Cardiac septum (tissue), 1 donor: ENCODE measurements around the gene PITPNC1. TPM values are rescaled to one million over a fixed set of nuclear protein-coding genes. Genes with fewer than 3 reads are reported as not detected.
"Not testable (repeated sequence)": the region's sequence is repeated elsewhere in the genome, so short reads cannot be mapped to it uniquely, and the experiment has no call there.

ENCODE experiments used
- DNase-seq: peaks from one replicate; pipeline ENCODE4 v3.0.0-alpha.2; 2020; ENCODE audit warnings: low spot score
- intact Hi-C: fragments of 100-400 bp; cut with DNase I; formaldehyde crosslinking; loops from one replicate; pipeline ENCODE4 v1.14.0; 2022
- total RNA-seq: library from RNA; stranded (reverse); fragmentation: NEBNext Ultra II Directional; extraction: Animal tissue kit (Norgen Biotek cat#: 25700); gene quantifications from one replicate; pipeline ENCODE4 v1.2.1, GENCODE V29; 2021
- donor health status: DM: no; HTN: no; CAD: no.

The PITPNC1 gene
- total RNA-seq, 1 donor from 2014 or later: 12.5 TPM

DNA sequence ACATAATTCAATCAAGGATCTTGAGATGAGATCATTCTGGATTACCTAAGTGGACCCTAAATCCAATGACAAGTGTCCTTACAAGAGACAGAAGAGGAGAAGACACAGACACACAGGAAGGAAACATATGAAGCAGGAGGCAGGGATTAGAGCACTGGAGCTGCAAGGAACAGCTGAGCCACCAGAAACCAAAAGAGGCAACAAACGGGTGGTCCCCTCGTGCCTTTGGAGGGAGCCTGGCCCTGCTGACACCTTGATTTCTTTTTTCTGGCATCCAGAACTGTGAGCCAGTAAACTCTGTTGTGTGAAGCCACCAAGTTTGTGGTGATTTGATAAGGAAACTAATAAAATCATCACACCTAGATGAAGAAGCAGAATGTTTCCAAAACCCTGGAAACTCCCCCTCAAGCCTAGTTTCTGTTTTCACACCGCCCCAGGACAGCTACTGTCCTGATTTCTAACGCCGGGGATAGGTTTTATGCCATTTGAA lies 115.2 kb downstream of the PITPNC1 start:
- intact Hi-C loops: no loop called here

DNA sequence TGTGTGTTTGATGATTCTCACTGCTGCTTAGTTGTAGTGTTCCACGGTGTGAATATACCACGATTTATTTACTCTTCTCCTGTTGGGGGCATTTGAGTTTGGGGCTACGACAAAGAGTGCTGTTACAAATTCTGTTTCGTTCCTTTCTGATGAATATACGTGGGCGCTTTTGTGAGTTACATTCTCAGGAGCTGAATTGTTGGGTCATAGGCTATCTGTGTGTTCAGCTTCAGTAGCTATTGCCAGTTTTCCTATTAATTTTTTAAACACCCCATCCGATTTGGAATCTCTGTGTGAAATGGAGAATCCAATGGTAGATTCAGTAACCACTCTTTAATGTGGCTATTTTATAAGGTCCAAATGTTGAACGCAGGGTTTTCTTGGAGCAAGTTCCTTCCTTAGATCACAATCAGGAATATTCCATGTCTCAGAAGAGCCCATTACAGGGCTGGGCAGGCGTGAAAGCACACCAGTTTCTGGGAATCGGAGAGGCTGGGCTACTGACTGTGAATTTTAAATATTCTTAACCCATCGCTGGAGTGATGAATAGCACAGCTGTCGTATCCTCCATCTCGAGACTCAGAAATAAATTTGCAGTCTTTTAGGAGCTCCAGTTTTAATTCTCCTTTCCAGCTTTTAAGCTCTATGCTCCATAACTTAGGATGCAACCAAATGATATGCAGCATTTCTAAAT lies 115.9 kb downstream of the PITPNC1 start:
- intact Hi-C loops: no loop called here
- no peak for DNase-seq

More for the DNA sequence above, 115.2 kb downstream of the PITPNC1 start:
- no peak for DNase-seq

DNA sequence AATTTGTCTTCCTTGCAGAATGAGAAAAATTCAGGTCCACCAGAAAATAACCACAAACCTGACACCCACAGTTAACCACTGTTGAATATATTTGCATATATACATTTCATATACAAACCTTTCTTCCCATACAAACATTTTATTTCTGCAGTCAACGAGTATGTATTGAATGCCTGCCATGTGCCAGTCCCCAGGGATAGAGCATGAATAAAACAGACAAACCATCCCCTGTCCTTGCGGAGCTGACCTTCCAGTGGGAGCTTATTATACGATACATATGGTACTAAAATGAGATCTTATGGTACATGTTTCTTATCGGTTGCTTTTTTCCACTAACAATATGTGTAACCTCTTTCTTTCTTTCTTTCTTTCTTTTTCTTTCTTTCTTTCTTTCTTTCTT lies 116.7 kb downstream of the PITPNC1 start:
- no peak for DNase-seq
- intact Hi-C loops: no loop called here

DNA sequence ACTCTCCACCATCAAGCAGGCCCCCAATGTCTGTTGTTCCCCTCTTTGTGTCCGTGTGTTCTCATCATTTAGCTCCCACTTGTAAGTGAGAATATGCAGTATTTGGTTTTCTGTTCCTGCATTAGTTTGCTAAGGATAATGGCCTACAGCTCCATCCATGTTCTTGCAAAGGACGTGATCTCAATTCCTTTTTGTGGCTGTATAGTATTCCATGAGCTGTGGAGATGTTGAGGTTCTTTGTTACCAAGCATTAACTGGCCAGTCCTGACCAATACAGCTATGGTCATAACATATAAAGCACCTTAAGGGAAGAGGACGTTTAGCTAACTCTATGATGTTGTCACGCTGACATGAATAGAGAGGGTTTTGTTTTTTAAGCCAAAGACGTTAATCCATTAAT lies 118.5 kb downstream of the PITPNC1 start:
- DNase-seq, intact Hi-C loops: not testable (repeated sequence)

DNA sequence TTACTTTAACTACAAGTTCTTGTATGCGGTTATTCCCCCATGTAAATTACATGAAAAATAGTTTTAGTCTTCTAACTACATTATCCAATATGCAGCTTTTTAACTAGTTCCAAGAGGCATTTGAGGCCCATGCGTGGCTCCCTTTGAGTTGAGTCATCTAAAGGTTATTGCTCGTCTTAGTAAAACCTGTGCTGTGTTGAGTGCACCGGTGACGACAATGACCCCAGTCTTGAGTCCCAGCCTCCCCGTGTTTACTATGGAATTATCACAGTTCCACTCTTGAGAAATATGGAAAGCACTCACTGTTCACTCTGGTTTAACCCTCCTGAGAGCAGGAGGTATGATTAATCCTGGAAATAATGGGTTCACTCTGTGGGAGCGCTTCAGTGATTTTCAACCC lies 119.2 kb downstream of the PITPNC1 start:
- intact Hi-C loops: no loop called here
- no peak for DNase-seq

DNA sequence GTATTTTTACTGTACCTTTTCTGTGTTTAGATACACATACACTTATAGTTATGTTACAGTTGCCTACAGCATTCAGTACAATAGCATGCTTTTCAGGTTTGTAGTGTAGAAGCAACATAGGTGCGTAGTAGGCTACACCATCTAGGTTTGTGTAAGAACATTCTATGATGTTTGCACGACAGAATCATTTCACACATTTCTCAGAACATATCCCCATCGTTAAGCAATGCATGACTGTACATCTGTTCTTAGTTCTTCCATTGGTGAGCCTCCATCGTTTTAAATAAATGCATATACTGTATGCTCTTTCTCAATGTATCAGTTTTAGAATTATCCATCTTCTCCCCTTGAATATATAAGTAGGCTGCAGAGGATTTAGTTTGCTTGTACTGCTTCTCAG lies 122.6 kb downstream of the PITPNC1 start:
- no peak for DNase-seq
- intact Hi-C loops: no loop called here

DNA sequence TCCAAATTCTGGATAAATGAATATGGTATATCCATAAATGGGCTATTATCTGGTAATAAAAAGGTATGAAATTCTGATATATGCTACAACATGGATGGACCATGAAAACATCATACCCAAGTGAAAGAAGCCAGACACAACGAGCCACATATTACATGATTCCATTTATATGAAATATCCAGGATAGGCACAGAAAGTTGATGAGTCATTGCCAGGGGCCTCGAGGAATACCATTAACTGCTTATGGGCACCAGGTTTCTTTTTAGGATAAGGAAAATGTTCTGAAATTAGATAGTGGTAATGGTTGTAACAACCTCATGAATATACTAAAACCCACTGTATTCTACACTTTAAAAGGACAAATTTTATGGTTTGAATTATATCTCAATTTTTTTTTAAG lies 123.2 kb downstream of the PITPNC1 start:
- intact Hi-C loops: no loop called here
- no peak for DNase-seq

DNA sequence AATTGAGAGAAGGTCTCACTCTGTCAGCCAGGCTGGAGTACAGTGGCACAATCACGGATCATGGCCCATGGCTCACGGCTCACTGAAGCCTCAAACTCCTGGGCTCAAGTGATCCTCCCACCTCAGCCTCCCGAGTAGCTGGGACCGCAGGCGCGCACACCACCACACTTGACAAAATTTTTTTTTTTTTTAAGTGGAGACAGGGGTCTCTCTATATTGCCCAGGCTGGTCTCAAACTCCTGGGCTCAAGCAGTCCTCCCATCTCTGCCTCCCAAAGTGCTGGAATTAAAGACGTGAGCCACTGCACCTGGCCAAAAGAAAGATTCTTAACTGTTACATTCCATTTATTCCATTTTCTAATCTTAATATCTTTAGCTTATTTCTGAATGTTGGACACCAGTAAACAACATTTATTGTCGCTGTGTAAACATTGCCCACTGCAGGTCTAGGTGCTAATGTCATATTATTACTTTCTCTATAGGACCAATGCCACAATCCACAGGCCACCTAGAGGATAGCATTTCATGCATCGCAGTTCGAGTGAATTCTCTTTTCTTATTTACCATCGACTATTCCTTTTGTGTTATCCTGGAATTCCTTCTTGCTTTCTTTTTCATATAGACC lies 123.7 kb downstream of the PITPNC1 start:
- DNase-seq: no peak
- intact Hi-C loops: no loop called here

DNA sequence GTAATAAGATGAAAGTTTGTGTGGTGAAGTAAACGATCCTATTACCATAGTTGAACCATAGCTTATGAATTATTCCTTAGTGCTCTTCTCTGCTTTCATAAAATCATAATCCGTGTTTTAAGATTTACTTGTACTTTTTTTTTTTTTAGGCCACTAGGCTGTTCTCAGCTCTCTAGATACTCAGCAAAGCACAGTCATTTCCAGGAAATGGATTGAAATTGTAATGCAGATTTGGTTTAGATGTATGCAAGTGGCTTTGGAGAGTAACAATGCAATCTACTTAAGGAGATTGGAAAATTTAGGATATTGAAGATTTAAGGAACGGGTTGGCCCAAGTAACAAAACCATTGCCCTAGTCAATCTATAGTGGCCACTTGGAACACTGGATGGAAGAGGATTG lies 125.1 kb downstream of the PITPNC1 start:
- intact Hi-C loops: no loop called here
- no peak for DNase-seq

DNA sequence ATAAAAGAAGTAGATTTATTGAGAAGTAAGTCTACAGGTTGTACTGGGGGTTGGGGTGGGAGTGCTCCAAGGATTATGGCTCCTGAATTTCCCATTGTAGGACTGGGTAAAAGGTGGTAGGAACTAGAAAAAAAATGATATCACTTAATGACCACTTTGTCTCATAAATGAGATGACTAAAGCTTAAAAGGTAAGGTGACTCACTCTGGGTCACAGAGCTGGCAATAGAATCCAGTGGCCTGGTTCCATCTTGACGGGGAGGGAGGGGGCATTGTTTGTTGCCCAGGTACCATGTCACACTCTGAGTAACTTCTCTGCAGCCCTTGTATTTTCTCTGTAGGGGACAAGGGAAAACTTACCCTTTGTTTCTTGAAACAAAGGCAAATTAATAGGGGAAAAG lies 126.1 kb downstream of the PITPNC1 start:
- DNase-seq: no peak
- intact Hi-C loops: no loop called here

DNA sequence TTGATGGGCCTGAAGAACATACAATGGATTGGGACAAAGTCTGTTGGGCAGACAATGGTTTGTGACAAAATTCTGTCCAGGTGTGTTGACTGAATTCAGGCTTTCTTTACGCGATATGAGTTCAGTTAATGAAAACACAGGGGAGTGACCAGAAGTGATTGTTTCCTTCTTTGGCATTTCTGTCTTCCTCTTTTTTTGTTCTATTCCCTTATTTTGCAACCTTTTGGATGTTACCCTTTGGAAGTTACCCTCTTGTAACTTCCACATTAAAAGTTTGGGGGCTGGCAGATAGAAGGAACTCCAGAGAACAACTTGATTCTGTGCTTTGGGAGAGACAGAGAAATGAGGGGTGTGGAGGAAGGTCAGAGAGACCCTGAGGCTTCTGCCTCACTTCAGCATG lies 126.7 kb downstream of the PITPNC1 start:
- no peak for DNase-seq
- intact Hi-C loops: no loop called here

DNA sequence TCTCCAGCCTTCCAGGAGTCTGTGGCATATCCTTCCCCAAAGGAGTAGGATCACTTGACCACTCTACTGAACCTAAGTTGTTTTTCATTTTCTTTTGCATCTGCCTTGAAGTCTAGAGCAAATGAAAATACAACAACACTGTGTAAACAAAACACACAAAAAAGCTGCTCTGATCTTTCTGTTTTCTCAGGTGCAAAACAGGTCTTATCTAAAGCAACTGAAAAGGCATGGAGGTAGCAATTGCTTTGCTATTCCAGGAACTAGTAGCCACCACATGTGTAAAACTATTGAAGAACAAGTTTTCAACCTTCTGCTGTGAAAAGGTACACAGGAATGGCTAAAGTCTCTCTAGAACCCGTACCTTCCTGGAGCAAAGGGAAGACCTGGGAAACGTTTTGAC lies 127.1 kb downstream of the PITPNC1 start:
- no peak for DNase-seq
- intact Hi-C loops: no loop called here

DNA sequence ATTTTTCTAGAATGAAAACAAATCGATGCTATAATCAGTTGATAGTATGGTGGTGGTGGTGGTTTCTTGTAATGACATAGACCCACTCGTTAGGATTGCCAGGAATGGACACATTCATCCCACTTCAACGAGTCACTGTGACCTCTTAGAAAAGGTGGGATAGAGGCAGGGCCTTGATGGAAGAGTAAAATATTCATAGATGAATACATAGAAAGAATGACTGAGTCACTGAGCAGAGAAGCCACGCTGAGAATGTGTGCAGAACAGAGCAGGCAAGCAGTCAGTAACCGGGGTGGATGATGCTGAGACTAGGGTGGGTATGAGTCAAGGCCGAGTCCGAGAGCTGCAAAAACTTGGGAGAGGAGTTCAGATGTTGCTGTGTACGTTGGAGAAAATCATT lies 129.9 kb downstream of the PITPNC1 start:
- intact Hi-C loops: no loop called here
- no peak for DNase-seq

DNA sequence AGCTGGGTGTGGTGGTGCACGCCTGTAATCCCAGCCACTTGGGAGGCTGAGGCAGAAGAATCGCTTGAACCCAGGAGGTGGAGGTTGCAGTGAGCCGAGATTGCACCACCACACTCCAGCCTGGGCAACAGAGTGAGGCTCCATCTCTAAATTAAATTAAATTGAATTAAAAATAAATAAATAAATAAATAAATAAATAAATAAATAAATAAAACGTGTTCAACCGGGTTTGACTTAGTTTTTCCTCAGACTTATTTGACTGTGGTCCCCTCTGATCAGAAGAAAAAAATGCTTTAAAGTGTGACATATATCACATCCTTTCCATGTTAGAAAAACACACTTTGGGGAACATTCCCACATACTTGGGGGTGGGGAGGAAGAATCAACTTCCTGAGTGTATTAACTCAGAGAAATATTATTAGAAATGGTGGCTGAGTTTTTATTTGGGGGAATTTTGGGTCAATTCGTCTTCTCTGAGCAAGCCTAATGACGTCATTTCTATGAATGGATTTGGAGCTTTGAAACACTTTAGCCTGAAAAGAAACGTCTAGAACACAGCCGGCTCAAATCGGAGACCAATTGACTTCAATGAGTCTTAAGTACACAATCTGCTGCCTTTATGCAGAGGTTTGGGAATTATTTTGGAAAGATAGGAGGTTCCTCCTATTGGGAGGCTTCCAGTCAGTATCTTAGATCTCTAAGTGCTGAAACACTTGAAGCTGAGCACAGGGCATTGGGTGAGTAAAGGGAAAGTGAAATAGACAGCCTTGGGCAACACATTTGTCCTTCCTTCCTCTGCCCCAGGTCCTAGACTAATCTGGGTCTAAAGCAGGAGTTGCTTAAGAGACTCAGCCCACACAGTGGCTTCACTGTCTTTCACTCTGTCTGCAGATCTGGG lies 132.6 kb downstream of the PITPNC1 start:
- no peak for DNase-seq
- intact Hi-C loops: no loop called here

DNA sequence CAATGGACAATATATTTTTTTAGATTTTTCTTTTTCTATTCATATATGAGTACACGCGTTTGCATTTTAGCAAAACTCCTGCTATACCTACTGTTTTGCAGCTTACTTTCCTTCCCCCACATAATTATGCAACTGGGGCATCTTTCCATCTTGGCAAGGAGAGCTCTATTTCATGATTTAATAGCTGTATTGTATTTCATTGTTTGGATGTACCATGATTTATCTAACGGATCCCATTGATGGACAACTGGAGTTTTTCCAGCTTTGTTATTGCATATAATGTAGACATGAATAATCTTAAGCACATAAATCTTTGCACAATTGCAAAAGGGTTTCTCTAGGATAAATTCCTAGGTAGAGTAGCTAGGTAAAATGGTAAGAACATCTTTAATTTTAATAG lies 133.9 kb downstream of the PITPNC1 start:
- no peak for DNase-seq
- intact Hi-C loops: no loop called here

DNA sequence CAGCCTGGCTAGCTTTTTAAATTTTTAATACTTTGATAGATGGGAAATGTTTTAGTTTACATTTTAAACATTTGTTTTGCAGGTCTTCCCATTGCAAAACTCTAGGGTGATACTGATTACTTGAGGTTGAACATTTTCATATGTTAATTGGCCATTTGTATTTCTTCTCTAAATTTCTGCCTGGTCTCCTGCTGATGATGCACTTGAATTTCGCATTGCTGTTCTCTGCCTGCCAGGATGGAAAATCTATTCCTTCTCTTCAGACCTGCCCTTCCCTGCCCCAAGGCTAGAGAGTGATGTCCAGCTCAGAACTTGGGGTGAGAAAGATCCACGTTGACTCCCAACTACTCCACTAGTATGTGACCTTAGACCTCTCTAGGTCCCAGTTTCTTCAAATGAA lies 134.7 kb downstream of the PITPNC1 start:
- intact Hi-C loops: no loop called here

DNA sequence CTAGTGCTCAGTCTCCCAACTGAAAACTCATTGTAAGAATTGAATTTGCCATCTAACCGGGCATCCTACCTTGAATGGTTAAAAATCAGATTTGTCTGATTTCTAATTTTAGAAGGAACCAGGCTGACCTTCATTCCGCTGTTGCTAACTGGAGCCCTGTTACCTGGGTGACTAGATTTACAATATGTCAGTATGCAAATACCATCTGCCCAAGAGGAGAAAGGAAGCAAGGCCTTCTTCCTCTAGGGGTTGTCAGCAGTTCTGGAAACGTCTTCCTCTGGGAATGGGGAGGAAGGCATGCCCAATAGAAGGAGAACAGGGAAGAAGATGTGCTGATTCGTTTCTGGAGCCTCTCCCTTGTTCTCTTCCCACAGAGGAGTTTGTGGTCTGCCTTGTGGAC lies 137.9 kb downstream of the PITPNC1 start:
- intact Hi-C loops: no loop called here
- no peak for DNase-seq

More for the DNA sequence above, 134.7 kb downstream of the PITPNC1 start:
- no peak for DNase-seq

DNA sequence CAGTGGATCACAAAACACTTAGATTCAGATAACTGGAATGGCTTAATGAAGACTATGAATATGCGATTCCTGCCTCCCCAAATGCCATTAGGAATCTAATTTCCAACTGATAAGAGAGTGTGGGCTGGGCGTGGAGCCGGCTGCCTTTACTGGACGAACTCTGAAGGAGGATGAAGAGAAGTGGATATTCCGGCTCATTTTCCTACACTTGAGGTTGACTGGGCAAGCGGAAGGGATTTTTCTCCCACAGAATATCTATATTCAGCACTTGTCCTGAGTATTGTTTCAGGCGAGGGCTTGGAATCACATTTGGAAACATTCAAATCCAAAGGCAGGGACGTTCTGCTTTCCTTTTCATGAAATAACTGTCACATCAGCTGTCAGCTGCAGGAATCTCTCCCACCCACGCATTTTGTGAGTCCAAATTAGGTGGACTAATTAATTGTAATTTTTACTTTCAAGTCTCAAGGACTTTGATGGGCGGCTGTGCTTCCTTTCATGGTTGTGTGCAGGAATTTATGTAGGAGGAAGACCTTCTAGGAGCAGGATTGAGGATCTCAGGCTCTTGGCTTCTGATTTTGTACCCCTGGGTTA lies 138.5 kb downstream of the PITPNC1 start:
- no peak for DNase-seq
- intact Hi-C loops: no loop called here

DNA sequence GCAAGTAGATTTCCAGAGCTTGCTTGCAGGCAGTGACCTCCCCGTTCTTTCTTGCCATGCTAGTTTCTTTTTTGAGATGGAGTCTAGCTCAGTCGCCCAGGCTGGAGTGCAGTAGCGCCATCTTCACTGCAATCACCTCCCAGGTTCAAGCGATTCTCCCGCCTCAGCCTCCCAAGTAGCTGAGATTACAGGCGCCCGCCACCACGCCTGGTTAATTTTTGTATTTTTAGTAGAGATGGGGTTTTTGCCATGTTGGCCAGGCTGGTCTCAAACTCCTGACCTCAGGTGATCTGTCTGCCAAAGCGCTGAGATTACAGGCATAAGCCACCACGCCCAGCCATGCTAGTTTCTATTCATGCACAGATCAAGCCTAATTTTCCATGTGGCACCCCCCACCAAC lies 139.5 kb downstream of the PITPNC1 start:
- DNase-seq, intact Hi-C loops: not testable (repeated sequence)

DNA sequence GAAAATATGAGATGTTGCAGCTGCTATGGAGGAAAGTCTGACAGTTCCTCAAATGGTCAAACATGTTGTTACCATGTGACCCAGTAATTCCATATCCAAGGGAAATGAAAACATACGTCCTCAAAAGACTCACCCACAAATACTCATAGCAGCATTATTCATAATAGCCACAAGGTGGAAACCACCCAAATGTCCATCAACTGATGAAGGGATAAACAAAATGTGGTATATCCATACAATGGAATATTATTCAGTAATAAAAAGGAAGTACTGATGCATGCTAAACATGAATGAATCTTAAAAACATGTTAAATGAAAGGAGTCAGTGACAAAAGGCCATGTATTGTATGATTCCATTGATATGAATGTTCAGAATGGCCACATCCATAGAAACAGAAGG lies 140.2 kb downstream of the PITPNC1 start:
- DNase-seq: no peak
- intact Hi-C loops: no loop called here
